Measurements from ENCODE around the gene CNTN5.

Gene CNTN5

DNA sequence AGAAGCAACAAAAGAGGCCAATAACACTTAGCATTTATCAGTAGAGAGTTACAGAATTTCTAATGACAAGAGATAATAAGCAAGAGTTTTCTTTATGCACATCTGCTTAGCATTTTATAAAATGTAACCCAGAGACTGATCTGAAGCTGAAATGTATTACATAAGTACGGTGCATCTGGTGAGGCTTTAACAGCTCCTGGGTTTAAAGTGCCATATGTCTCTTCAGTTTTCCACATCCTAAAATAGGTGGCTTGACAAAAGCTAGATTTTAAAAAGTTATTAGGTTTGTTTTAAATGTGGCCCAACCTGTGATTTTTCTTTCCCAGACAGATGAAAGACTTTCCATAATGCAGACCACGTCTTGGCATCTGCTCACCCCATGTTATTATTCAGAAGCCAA, 1045.7 kb downstream of the CNTN5 start:
- no peak for DNase-seq (ENCODE audit: low read depth)
- no peak overlapping the region for H3K4me3 ChIP-seq (ENCODE audit: low read length)
- TF ChIP-seq, protein P1, sequence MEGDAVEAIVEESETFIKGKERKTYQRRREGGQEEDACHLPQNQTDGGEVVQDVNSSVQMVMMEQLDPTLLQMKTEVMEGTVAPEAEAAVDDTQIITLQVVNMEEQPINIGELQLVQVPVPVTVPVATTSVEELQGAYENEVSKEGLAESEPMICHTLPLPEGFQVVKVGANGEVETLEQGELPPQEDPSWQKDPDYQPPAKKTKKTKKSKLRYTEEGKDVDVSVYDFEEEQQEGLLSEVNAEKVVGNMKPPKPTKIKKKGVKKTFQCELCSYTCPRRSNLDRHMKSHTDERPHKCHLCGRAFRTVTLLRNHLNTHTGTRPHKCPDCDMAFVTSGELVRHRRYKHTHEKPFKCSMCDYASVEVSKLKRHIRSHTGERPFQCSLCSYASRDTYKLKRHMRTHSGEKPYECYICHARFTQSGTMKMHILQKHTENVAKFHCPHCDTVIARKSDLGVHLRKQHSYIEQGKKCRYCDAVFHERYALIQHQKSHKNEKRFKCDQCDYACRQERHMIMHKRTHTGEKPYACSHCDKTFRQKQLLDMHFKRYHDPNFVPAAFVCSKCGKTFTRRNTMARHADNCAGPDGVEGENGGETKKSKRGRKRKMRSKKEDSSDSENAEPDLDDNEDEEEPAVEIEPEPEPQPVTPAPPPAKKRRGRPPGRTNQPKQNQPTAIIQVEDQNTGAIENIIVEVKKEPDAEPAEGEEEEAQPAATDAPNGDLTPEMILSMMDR (conservative IDR thresholded peaks at IDR 0.05; ENCODE audit: low read length): no peak

DNA sequence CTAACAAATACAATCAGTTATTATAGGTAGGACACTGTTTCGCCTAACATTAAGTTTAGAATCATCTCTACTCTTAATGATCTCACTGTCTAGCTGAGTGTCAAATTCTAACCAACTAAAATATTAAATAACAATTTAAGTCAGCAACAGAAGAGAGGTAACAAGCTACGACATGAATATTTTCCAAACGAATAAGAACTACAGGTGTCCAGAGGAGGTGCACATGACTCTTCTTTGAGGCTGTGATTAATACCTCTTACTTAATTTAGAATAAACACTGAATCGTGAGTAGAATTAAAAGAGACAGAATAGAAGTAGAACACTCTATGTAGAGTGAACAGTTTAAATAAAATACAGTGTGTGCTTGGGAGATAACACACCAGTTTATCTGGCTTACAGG, 1047.4 kb downstream of the CNTN5 start:
- no peak overlapping the region for H3K4me3 ChIP-seq (ENCODE audit: low read length)
- no peak for DNase-seq (ENCODE audit: low read depth)
- TF ChIP-seq, protein P1 (conservative IDR thresholded peaks at IDR 0.05; ENCODE audit: low read length): no peak

DNA sequence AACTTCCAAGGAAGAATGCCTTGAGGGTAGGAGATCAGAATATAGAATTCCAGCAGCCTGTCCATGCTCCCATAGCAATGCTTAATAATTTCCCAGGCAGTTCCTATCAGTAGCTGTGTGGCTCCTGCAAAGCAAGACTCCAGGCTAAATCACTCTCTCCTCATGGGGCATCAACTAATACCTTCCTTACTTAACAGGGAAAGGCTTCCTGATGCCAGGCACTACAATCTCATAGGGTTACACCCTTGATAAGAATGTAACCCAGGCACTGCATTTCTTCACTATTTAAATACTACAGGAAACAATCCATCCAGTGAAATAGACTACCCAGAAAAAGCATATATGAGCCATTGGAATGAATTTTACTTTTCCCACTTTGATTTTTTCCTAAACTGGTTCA, 1051.4 kb downstream of the CNTN5 start:
- TF ChIP-seq, protein P1 (conservative IDR thresholded peaks at IDR 0.05; ENCODE audit: low read length): no peak
- DNase-seq (ENCODE audit: low read depth): no peak
- H3K4me3 ChIP-seq (ENCODE audit: low read length): no peak overlapping the region

DNA sequence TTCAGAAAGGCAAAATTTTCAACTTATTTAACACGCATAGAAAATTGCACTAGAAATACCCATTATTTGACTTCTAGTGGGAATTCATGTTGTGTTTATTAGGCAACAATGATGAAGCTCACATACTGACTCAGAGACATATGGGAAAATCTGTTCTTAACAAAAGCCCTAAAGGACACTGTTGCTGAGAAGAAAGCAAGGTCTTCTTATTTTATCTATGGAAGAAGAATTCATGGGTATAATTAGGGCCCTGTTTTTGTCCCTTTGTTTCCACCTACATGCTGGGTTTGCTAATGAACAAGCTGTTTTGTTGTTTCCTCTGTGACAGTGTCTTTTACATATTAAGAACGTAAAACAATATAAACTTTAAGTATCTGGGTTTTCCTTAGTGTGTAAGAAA, 1059.6 kb downstream of the CNTN5 start:
- TF ChIP-seq, protein P1 (conservative IDR thresholded peaks at IDR 0.05; ENCODE audit: low read length): no peak
- H3K4me3 ChIP-seq (ENCODE audit: low read length): no peak overlapping the region
- no peak for DNase-seq (ENCODE audit: low read depth)

DNA sequence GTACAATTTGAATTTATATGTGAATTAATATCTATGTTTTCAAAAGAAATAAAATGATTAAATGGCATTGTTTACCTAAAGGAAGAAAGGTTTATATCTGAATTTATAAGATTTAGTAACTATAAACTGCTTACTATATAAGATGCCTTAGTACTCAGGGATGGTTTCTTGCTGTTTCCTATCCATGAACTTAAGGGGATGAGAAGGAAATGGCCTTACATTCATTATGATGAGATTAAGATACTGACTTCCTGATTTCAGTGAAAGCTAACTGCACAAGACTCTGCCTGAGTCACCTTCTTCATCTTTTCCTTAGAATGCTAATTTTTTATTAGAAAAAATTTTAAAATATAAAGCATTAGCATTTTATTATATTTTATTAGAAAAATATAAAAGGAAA, 1060.1 kb downstream of the CNTN5 start:
- no peak overlapping the region for H3K4me3 ChIP-seq (ENCODE audit: low read length)
- no peak for DNase-seq (ENCODE audit: low read depth)
- TF ChIP-seq, protein P1 (conservative IDR thresholded peaks at IDR 0.05; ENCODE audit: low read length): no peak

- DNase-seq (ENCODE audit: low read depth): no peak
- no peak overlapping the region for H3K4me3 ChIP-seq (ENCODE audit: low read length)
- TF ChIP-seq, protein P1 (conservative IDR thresholded peaks at IDR 0.05; ENCODE audit: low read length): no peak
These were observed 1072.9 kb downstream of the CNTN5 start for GRCh38 chr11:100093698-100094097.

GRCh38 chr11:100094121-100094865, 1073.5 kb downstream of the CNTN5 start:
- DNase-seq (ENCODE audit: low read depth): no peak
- no peak overlapping the region for H3K4me3 ChIP-seq (ENCODE audit: low read length)
- TF ChIP-seq, protein P1 (conservative IDR thresholded peaks at IDR 0.05; ENCODE audit: low read length): no peak

All from AG10803 (cell line).